HCT116 (cell line): ENCODE measurements around the gene FCHSD2. TPM values are rescaled to one million over a fixed set of nuclear protein-coding genes. Genes with fewer than 3 reads are reported as not detected.

Experiments
- ATAC-seq: fragments of 200-7000 bp; cut with Tn5 transposase; 2 replicates; pipeline ENCODE4 v1.9.1; 2020; ENCODE audit warnings: mild to moderate bottlenecking, moderate library complexity
- BruUV-seq: library from RNA; stranded (reverse); fragments of 400-500 nt; replicated peaks from 2 replicates; lab custom pipeline; 2021; lab: Mats Ljungman, UMichigan
- CTCF ChIA-PET: fragments of 300-600 bp; sonication (Branson Sonifier 250); formaldehyde crosslinking; loops from one replicate; lab custom pipeline; 2021; ENCODE audit warnings: antibody characterized with exemption; lab: Charles Lee
- POLR2A ChIA-PET: fragments of 300-600, 350-600 bp; sonication (Branson Sonifier 250); formaldehyde crosslinking; loops from one replicate; lab custom pipeline; 2021; ENCODE audit warnings: antibody characterized with exemption; lab: Charles Lee
- RAD21 ChIA-PET, 2 experiments: fragments of 300-600 bp; sonication (Branson Sonifier 250); formaldehyde crosslinking; loops; one replicate each; lab custom pipeline; 2023; ENCODE audit warnings: low total read pairs in 2 of 2; ENCODE audit not compliant: uncharacterized antibody in 2 of 2, unreplicated experiment in 2 of 2, low non-redundant PET in 1 of 2; lab: Charles Lee
- DNase-seq: peaks from one replicate; pipeline ENCODE4 v3.0.0-alpha.2; 2010; ENCODE audit warnings: low read depth, low spot score
- H2AFZ ChIP-seq: fragments of 200-600 bp; shearing (Covaris generic), sonication (generic); 2 replicates; pipeline ENCODE4 v1.6.1; 2017; ENCODE audit warnings: low read depth, mixed run types, mixed read lengths, antibody characterized with exemption, low read length; ENCODE audit not compliant: poor library complexity, severe bottlenecking
- H3K27ac ChIP-seq: 2 replicates; pipeline ENCODE4 v1.5.1; 2012; ENCODE audit warnings: low read depth, low read length
- H3K27me3 ChIP-seq: fragments of 200-600 bp; sonication (generic); 2 replicates; pipeline ENCODE4 v1.6.1; 2016; ENCODE audit warnings: mixed run types, low read length, mixed read lengths; ENCODE audit not compliant: insufficient read depth
- H3K36me3 ChIP-seq, 2 experiments: fragments of 200-500 bp in 1 of 2; fragments of 200-600 bp in 1 of 2; sonication (Bioruptor generic) in 1 of 2; sonication (generic) in 1 of 2; 2 replicates each; pipeline versions ENCODE4 v1.5.1 to v1.6.1; 2014 to 2016; ENCODE audit warnings: low read length in 2 of 2, inconsistent platforms in 1 of 2, mixed read lengths in 1 of 2, mixed run types in 1 of 2; ENCODE audit not compliant: insufficient read depth in 2 of 2, control insufficient read depth in 1 of 2
- H3K4me1 ChIP-seq, 2 experiments: fragments of 200-600 bp in 1 of 2; sonication (generic) in 1 of 2; 2 replicates each; pipeline versions ENCODE4 v1.5.1 to v1.6.1; 2012 to 2017; ENCODE audit warnings: low read length in 2 of 2, inconsistent platforms in 1 of 2, mild to moderate bottlenecking in 1 of 2, mixed read lengths in 1 of 2, mixed run types in 1 of 2, moderate library complexity in 1 of 2; ENCODE audit not compliant: insufficient read depth in 2 of 2, control insufficient read depth in 1 of 2
- H3K4me2 ChIP-seq: fragments of 200-600 bp; sonication (generic); 2 replicates; pipeline ENCODE4 v1.6.1; 2017; ENCODE audit warnings: mixed run types, low read length, mixed read lengths
- H3K4me3 ChIP-seq, 2 experiments: fragments of 200-600 bp in 1 of 2; sonication (generic) in 1 of 2; replicated peaks in 1 of 2; 2 replicates each; pipeline ENCODE4 v1.5.1; 2011 to 2016; ENCODE audit warnings: low read length in 2 of 2, control low read depth in 1 of 2, low read depth in 1 of 2, mild to moderate bottlenecking in 1 of 2, mixed read lengths in 1 of 2, mixed run types in 1 of 2
- H3K79me2 ChIP-seq: fragments of 200-600 bp; sonication (generic); 2 replicates; pipeline ENCODE4 v1.6.1; 2017; ENCODE audit warnings: mild to moderate bottlenecking, mixed run types, low read length, moderate library complexity, mixed read lengths; ENCODE audit not compliant: insufficient read depth
- H3K9ac ChIP-seq: fragments of 200-600 bp; sonication (generic); 2 replicates; pipeline ENCODE4 v1.6.1; 2016; ENCODE audit warnings: low read length, mixed read lengths
- H3K9me2 ChIP-seq: fragments of 200-600 bp; sonication (generic), shearing (Covaris generic); 2 replicates; pipeline ENCODE4 v1.6.1; 2017; ENCODE audit warnings: mixed run types, mild to moderate bottlenecking, moderate library complexity; ENCODE audit not compliant: insufficient read depth
- H3K9me3 ChIP-seq, 2 experiments: fragments of 200-500 bp in 1 of 2; fragments of 200-600 bp in 1 of 2; sonication (Bioruptor generic) in 1 of 2; sonication (generic) in 1 of 2; 2 replicates each; pipeline ENCODE4 v1.6.1; 2014 to 2017; ENCODE audit warnings: low read length in 2 of 2, mixed read lengths in 2 of 2, inconsistent platforms in 1 of 2, low read depth in 1 of 2, mild to moderate bottlenecking in 1 of 2, mixed run types in 1 of 2, moderate library complexity in 1 of 2; ENCODE audit not compliant: control insufficient read depth in 1 of 2, insufficient read depth in 1 of 2
- H4K20me1 ChIP-seq: fragments of 200-600 bp; sonication (generic), shearing (Covaris generic); 2 replicates; pipeline ENCODE4 v1.6.1; 2017; ENCODE audit warnings: mixed run types, mild to moderate bottlenecking, moderate library complexity; ENCODE audit not compliant: insufficient read depth
- CEBPB ChIP-seq: IDR thresholded peaks from 2 replicates; pipeline ENCODE4 v1.6.1; 2012; ENCODE audit warnings: low read depth
- EGR1 ChIP-seq: IDR thresholded peaks from 2 replicates; pipeline ENCODE4 v1.6.1; 2012; ENCODE audit warnings: low read depth
- ELF1 ChIP-seq: IDR thresholded peaks from 2 replicates; pipeline ENCODE4 v1.6.1; 2012; ENCODE audit warnings: low read depth, borderline replicate concordance
- EZH2phosphoT487 ChIP-seq: fragments of 200-600 bp; IDR thresholded peaks from 2 replicates; pipeline ENCODE4 v1.6.1; 2018; ENCODE audit warnings: antibody characterized with exemption, borderline replicate concordance
- FOSL1 ChIP-seq: IDR thresholded peaks from 2 replicates; pipeline ENCODE4 v1.6.1; 2012; ENCODE audit warnings: low read depth
- MAX ChIP-seq: IDR thresholded peaks from 2 replicates; pipeline ENCODE4 v1.6.1; 2012
- POLR2A ChIP-seq: IDR thresholded peaks from 2 replicates; pipeline ENCODE4 v1.7.0; 2011; ENCODE audit warnings: borderline replicate concordance; ENCODE audit not compliant: insufficient read depth, insufficient read length; ENCODE audit errors: extremely low read depth
- POLR2AphosphoS5 ChIP-seq: IDR thresholded peaks from 2 replicates; pipeline ENCODE4 v1.6.1; 2011; ENCODE audit warnings: mild to moderate bottlenecking, low read depth, low read length, moderate library complexity
- RAD21 ChIP-seq: IDR thresholded peaks from 2 replicates; pipeline ENCODE4 v1.6.1; 2012; ENCODE audit warnings: low read depth, mild to moderate bottlenecking
- SIN3A ChIP-seq: IDR thresholded peaks from 2 replicates; pipeline ENCODE4 v1.6.1; 2012; ENCODE audit warnings: low read depth
- SP1 ChIP-seq: IDR thresholded peaks from 2 replicates; pipeline ENCODE4 v1.6.1; 2012; ENCODE audit warnings: low read depth
- TCF7L2 ChIP-seq: IDR thresholded peaks from 2 replicates; pipeline ENCODE4 v1.7.0; 2011; ENCODE audit warnings: borderline replicate concordance, inconsistent platforms; ENCODE audit not compliant: insufficient read depth, insufficient read length; ENCODE audit errors: extremely low read depth
- YY1 ChIP-seq: IDR thresholded peaks from 2 replicates; pipeline ENCODE4 v1.6.1; 2011; ENCODE audit warnings: low read length, low read depth, moderate library complexity, mild to moderate bottlenecking; ENCODE audit not compliant: insufficient replicate concordance; ENCODE audit errors: extremely low read depth
- ZFX ChIP-seq: fragments of 450-650 bp; IDR thresholded peaks from 2 replicates; pipeline ENCODE4 v1.6.1; 2017
- ZNF274 ChIP-seq: fragments of 200-500 bp; sonication (Bioruptor generic); IDR thresholded peaks from 2 replicates; pipeline ENCODE4 v1.6.1; 2014; ENCODE audit warnings: mild to moderate bottlenecking, low read depth, low read length, inconsistent platforms
- intact Hi-C: fragments of 100-400 bp; cut with micrococcal nuclease; formaldehyde crosslinking; loops from 2 replicates; pipeline ENCODE4 v1.10.0; 2022
- total RNA-seq: library from RNA; stranded (reverse); gene quantifications from one replicate; pipeline ENCODE4 v1.2.1, GENCODE V29; 2021; ENCODE audit not compliant: unreplicated experiment
- TF ChIP-seq, protein P1 (sequence below): IDR thresholded peaks from 2 replicates; pipeline ENCODE4 v1.6.1; 2011; ENCODE audit warnings: mild to moderate bottlenecking, low read length, moderate library complexity; ENCODE audit not compliant: insufficient replicate concordance; ENCODE audit errors: extremely low read depth
- TF ChIP-seq, protein P2 (sequence below): IDR thresholded peaks from 2 replicates; pipeline ENCODE4 v1.6.1; 2012

FCHSD2 gene
- total RNA-seq, 1 experiment from 2014 or later, result 15.0 TPM

DNA sequence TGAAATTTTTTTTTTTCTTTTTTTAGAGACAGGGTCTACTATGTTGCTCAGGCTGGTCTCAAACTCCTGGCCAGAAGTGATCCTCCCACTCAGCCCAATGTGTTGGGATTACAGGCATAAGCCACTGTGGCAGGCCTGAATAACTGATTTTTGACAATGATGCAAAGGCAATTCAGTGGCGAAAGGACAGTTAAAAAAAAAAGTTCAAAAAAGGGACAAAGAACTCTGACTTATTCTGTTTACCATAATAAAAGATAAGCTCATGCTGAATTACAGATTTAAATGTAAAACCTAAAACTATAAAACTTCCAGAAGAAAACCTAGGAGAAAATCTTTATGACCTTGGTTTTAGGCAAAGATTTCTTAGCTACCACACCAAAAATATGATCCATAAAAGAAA, 279.0 kb downstream of the FCHSD2 start:
- ChIA-PET RAD21 (no interaction called here), CTCF (no interaction called here), POLR2A (interaction anchor here (0.7 kb wide), 1 partner anchor 11 kb away, joined by 3 read pairs; no protein-coding TSS in a partner anchor)
- Histone ChIP-seq H2AFZ (no peak overlapping the region), H3K79me2 (no peaks in the 10 kb centered on the region), H3K4me2 (no peak overlapping the region), H3K9me3 (no peaks in the 10 kb centered on the region), H3K4me1 (no peaks in the 10 kb centered on the region), H3K27me3 (no peaks in the 10 kb centered on the region), H4K20me1 (no peaks in the 10 kb centered on the region), H3K4me3 (no peak overlapping the region), H3K9me2 (no peaks in the 10 kb centered on the region), H3K9ac (no peak overlapping the region), H3K36me3 (no peaks in the 10 kb centered on the region), H3K27ac (no peak overlapping the region)
- TF ChIP-seq, protein P1, sequence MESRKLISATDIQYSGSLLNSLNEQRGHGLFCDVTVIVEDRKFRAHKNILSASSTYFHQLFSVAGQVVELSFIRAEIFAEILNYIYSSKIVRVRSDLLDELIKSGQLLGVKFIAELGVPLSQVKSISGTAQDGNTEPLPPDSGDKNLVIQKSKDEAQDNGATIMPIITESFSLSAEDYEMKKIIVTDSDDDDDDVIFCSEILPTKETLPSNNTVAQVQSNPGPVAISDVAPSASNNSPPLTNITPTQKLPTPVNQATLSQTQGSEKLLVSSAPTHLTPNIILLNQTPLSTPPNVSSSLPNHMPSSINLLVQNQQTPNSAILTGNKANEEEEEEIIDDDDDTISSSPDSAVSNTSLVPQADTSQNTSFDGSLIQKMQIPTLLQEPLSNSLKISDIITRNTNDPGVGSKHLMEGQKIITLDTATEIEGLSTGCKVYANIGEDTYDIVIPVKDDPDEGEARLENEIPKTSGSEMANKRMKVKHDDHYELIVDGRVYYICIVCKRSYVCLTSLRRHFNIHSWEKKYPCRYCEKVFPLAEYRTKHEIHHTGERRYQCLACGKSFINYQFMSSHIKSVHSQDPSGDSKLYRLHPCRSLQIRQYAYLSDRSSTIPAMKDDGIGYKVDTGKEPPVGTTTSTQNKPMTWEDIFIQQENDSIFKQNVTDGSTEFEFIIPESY, result no peak
- no peak for TF ChIP-seq RAD21
- TF ChIP-seq ZNF274, result no peak
- TF ChIP-seq SP1, result no peak
- TF ChIP-seq, protein P2, sequence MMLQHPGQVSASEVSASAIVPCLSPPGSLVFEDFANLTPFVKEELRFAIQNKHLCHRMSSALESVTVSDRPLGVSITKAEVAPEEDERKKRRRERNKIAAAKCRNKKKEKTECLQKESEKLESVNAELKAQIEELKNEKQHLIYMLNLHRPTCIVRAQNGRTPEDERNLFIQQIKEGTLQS, result no peak
- TF ChIP-seq EZH2phosphoT487, result no peak
- TF ChIP-seq POLR2A, result no peak
- intact Hi-C loops, result no loop called here
- DNase-seq, result no peak
- no peak for ATAC-seq
- BruUV-seq, result no TSS peak

- ChIA-PET RAD21 (no interaction called here), CTCF (no interaction called here), POLR2A (no interaction called here)
- Histone ChIP-seq H3K9me3 (no peaks in the 10 kb centered on the region), H3K9ac (no peak overlapping the region), H3K27ac (no peak overlapping the region), H3K27me3 (no peaks in the 10 kb centered on the region), H2AFZ (no peak overlapping the region), H4K20me1 (no peaks in the 10 kb centered on the region), H3K79me2 (no peaks in the 10 kb centered on the region), H3K9me2 (no peaks in the 10 kb centered on the region), H3K4me2 (no peak overlapping the region), H3K4me3 (no peak overlapping the region), H3K36me3 (no peaks in the 10 kb centered on the region), H3K4me1 (no peaks in the 10 kb centered on the region)
- intact Hi-C loops, result no loop called here
- DNase-seq, result no peak
- TF ChIP-seq CEBPB (no peak), YY1 (no peak), FOSL1 (no peak), ZFX (no peak), SP1 (no peak), TCF7L2 (no peak), POLR2AphosphoS5 (no peak), ELF1 (no peak), MAX (no peak), SIN3A (no peak), EZH2phosphoT487 (no peak), EGR1 (no peak), POLR2A (no peak)
- BruUV-seq, result no TSS peak
- ATAC-seq, result no peak
Measured at GRCh38 chr11:72860592-72860991, 281.5 kb downstream of the FCHSD2 start.
